GM10248 (cell line): Measurements from ENCODE around the gene GAL3ST1.

ENCODE experiments used
- CTCF ChIA-PET: fragments of 300-600 bp; sonication (Branson Sonifier 250); formaldehyde crosslinking; extraction: SDS; loops from one replicate; lab custom pipeline; 2021; ENCODE audit warnings: antibody characterized with exemption; lab: Yijun Ruan, JAX
- POLR2A ChIA-PET: fragments of 350-650 bp; sonication (Branson Sonifier 250); formaldehyde crosslinking; extraction: SDS; loops from one replicate; lab custom pipeline; 2020; ENCODE audit warnings: antibody characterized with exemption; lab: Yijun Ruan, JAX
- DNase-seq: peaks from one replicate; pipeline ENCODE4 v3.0.0; 2012; ENCODE audit errors: extremely low spot score
- TF ChIP-seq, protein P1 (sequence below): IDR thresholded peaks from 2 replicates; pipeline ENCODE4 v1.5.1; 2012; ENCODE audit warnings: mild to moderate bottlenecking, low read depth; ENCODE audit errors: extremely low read depth, missing control alignments, control extremely low read depth

The GAL3ST1 gene

DNA sequence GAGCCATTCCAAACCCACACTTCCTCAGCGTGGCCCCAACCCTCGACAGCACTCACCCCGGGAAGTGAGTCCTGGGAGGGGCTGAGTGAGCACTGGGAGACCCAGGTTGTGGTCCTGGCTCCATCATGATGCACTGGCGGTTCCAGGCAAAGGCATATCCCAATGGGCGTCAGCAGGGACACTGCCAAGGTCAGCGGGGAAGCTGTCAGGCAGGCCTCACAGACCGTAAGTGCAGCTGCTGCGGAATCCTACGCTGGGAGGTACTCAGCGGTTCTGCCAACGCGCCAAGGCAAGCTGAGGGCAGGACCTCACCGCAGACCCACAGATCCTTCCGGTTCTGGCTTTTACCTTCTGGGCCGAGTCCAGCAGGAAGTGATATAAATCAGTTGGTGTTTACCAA is 1.4 kb upstream of the GAL3ST1 start:
- no peak for DNase-seq
- POLR2A ChIA-PET: no interaction called here
- TF ChIP-seq, protein P1, sequence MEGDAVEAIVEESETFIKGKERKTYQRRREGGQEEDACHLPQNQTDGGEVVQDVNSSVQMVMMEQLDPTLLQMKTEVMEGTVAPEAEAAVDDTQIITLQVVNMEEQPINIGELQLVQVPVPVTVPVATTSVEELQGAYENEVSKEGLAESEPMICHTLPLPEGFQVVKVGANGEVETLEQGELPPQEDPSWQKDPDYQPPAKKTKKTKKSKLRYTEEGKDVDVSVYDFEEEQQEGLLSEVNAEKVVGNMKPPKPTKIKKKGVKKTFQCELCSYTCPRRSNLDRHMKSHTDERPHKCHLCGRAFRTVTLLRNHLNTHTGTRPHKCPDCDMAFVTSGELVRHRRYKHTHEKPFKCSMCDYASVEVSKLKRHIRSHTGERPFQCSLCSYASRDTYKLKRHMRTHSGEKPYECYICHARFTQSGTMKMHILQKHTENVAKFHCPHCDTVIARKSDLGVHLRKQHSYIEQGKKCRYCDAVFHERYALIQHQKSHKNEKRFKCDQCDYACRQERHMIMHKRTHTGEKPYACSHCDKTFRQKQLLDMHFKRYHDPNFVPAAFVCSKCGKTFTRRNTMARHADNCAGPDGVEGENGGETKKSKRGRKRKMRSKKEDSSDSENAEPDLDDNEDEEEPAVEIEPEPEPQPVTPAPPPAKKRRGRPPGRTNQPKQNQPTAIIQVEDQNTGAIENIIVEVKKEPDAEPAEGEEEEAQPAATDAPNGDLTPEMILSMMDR: no peak
- CTCF ChIA-PET: no interaction called here

DNA sequence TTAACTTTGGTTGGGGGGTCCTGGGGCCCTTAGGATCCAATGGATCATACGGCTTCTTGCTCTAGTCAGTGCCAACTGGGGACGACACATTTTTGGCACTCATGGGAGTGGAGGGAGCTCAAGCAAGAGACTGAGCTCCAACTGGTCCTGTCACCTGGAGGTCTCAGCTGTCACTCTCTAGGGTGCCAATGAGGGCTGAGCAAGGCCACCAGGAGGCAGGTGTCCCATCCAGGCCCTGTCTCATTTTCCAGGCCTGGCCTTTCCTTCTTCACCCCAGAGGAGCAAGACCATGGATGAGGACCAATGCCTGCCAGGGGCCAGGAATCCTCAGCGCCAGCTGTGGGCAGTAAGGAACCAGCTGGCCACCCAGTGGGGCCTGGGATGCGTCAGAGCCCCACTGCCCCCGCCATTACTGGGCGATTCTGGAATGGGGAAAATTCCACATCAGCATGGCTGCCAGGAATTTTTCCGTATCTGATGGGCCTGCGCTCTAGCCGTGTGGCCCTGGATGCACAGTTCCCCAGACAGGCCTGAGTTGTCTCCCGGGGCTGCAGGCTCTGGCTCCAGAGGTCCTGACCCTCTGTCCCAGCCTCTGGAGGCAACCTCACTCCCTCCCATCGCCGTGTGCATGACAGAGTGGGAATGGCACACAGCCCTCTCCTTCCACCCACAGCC is 669 bp upstream of the GAL3ST1 start:
- POLR2A ChIA-PET: no interaction called here
- TF ChIP-seq, protein P1: no peak
- CTCF ChIA-PET: no interaction called here
- no peak for DNase-seq

DNA sequence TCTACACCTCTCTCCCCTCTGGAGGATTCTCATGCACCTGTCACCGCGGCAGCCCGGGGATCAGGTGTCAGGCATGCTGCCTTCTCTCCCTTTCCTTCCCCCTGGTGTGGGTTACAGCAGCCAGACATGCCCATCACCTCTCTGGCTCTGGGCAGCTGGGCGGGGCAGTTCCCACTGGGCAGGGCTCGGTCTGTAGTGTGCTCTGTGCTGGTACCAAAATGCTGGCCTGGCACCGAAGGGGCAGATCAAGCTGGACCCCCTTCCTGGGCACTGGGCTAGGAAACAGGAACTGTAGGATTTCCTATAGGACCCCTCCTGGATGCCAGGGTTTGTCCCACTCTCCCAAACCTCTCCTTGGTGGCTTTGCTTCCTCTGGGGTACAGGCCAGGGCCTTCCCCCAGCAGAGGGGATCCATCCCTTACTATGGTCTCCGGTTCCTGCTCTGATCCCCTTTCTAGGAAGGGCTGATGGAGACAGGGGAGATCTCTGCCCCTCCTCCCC is 821 bp downstream of the GAL3ST1 start:
- ChIA-PET CTCF (no interaction called here), POLR2A (no interaction called here)
- DNase-seq: no peak
- TF ChIP-seq, protein P1: no peak

DNA sequence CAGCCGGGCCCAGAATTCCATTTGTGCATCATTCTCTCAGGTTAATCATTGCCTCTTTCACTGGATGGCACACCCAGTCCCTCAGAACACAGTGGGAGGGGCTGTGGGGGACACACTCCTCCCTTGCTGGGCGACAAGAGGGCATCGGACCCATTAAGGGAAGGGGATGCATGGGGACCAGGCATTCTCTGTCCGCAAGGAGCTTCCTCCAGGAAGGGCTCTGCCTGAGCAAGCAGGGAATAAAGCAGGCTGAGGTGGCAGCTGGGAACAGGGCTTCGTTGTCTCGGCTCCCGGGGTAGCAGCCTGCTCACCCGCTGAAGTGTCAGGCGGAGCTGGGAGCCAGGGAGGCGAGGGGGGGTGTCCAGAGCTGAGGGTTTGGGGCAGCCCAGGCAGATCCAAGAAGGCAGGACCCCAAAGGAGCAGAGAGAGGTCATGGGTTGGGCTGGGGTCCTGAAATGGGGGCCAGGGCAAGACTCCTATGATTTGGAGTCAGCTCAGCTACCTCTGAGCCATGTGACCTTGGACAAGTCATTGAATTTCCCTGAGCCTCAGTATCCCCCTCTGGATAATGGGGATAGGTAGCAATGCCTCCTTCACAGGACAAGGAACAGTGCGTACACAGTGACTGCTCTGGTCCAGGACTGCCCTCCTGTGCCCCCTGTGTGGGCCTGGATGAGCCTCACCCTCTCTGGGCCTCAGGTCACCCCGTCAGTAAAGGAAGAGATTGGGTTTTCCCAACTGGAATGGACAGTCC is 1.4 kb downstream of the GAL3ST1 start:
- TF ChIP-seq, protein P1: no peak
- ChIA-PET CTCF (no interaction called here), POLR2A (no interaction called here)
- DNase-seq: no peak

DNA sequence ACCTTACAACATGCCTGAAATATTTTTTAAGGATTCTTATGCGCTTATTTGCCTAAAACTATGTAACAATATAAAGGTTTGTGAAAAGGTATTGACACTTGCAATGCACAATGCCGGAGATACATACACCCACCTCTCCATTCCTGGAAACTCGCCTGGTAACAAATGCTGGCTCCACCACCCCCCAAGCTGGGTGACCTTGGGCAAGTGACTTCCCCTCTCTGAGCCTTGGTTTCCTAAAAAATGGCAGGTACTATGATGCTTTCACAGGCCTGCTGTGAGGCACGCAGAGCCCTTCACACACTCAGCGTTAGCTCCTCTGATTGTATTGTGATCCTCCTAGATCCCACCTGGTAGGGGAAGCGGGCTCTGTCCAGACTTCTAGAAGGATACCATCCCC is 2.3 kb downstream of the GAL3ST1 start:
- CTCF ChIA-PET: no interaction called here
- POLR2A ChIA-PET: no interaction called here

DNA sequence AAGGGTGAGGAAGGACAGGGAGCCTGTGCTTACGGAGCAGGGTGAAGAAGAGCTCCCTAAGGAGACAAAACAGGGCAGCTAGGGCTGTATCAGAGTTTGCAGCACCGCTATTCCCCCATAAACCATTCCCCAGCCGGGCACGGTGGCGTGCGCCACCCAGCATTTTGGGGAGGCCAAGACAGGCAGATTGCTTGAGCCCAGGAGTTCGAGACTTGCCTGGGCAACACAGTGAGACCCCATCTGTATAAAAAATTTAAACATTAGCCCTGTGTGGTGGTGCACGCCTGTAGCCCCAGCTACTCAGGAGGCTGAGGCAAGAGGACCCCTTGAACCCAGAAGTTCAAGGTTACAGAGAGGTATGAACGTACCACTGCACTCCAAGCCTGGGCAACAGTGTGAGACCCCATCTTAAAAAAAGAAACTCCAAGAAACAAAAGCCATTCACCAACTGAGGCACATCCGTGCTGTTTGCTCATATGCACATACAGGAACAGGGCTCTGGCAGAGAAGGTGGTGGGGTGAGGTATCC is 4.7 kb downstream of the GAL3ST1 start:
- ChIA-PET POLR2A (no interaction called here), CTCF (interaction anchor here (1.3 kb wide), 1 partner anchor 20 kb away, joined by 4 read pairs; no protein-coding TSS in a partner anchor)
- no peak for DNase-seq
- TF ChIP-seq, protein P1: no peak

More for the DNA sequence above, 2.3 kb downstream of the GAL3ST1 start:
- DNase-seq: no peak
- TF ChIP-seq, protein P1: no peak
